Left lung (tissue), 10 donors: ENCODE results near the gene GSTM4. TPM values are rescaled to one million over a fixed set of nuclear protein-coding genes. Genes with fewer than 3 reads are reported as not detected.

Source experiments
- ATAC-seq: fragments of 200-7000 bp; cut with Tn5 transposase; one replicate; pipeline ENCODE4 v1.9.1; 2020; ENCODE audit warnings: moderate library complexity
- DNase-seq, 4 donors: peaks; one replicate each; pipeline ENCODE4 v3.0.0-alpha.2; 2013 to 2020
- H3K27ac ChIP-seq, 2 donors: fragments of 200-600 bp; sonication (generic) in 1 of 2; one replicate each; pipeline versions ENCODE4 v1.5.0 to v1.8.0; 2020 to 2021
- H3K27me3 ChIP-seq, 2 donors: fragments of 200-600 bp; sonication (generic) in 1 of 2; one replicate each; pipeline versions ENCODE4 v1.5.0 to v1.8.0; 2020 to 2021
- H3K36me3 ChIP-seq, 2 donors: fragments of 200-600 bp; sonication (generic) in 1 of 2; one replicate each; pipeline versions ENCODE4 v1.5.0 to v1.8.0; 2020 to 2021
- H3K4me1 ChIP-seq, 2 donors: fragments of 200-600 bp; one replicate each; pipeline ENCODE4 v1.8.0; 2021
- H3K4me3 ChIP-seq, 2 donors: fragments of 200-600 bp; sonication (generic) in 1 of 2; one replicate each; pipeline versions ENCODE4 v1.5.0 to v1.8.0; 2020 to 2021; ENCODE audit warnings: mild to moderate bottlenecking in 1 of 2
- H3K9me3 ChIP-seq, 2 donors: fragments of 200-600 bp; sonication (generic) in 1 of 2; one replicate each; pipeline versions ENCODE4 v1.5.0 to v1.8.0; 2020 to 2021
- intact Hi-C, 2 donors: fragments of 100-400 bp; cut with DNase I; formaldehyde crosslinking; loops; one replicate each; pipeline versions ENCODE4 v1.11.2 to v1.14.2; 2022
- polyA plus RNA-seq, 6 donors: library from polyadenylated mRNA; unstranded; fragments of 120-200 nt; gene quantifications; one replicate each; pipeline ENCODE4 v1.2.1, GENCODE V29; 2013; ENCODE audit not compliant: insufficient read length in 6 of 6
- total RNA-seq, 2 donors: library from RNA; stranded (reverse); fragmentation: NEBNext Ultra II Directional; extraction: Animal tissue kit (Norgen Biotek cat#: 25700); gene quantifications; one replicate each; pipeline ENCODE4 v1.2.1, GENCODE V29; 2021
- TF ChIP-seq, protein P1 (sequence below), 2 donors: fragments of 200-600 bp; sonication (generic) in 1 of 2; IDR thresholded peaks; one replicate each; pipeline versions ENCODE4 v1.5.0 to v1.8.0; 2021; ENCODE audit warnings: antibody characterized with exemption in 2 of 2
- donor health status: DM: no; HTN: yes; CAD: no.
- donor health status: DM: no; HTN: no; CAD: no.

Gene GSTM4
- total and polyA plus RNA-seq, 8 donors, result 20.2 to 37.2 (median 28.9) TPM

DNA sequence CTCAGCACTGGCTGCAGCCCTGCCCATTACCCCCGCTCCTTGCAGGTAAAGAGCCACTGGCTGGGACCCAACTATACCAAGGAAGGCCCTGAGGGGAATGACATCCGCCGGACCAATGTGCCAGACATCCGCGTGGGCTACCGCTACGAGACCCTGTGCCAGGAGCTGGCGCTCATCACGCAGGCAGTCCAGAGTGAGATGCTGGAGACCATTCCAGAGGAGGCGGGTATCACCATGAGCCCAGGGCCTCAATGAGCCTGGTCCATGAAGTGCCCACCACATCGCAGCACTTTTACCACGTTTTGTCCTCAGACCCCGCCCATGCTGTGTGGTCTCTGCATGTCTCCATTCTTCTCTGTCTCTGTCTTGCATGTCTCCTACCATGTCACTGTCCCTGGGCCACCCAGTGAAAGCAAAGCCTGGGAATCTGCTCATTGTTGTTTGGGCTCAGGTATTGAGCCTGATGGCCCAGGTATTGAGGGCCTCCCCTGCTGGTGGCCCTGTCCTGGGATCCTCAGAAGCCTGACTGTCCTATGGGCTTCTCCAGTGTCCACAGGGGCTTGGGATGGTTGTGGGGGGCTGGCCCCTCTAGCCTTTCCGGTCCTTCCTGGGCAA lies 24.9 kb upstream of the GSTM4 start:
- ATAC-seq, result no peak
- no peak for DNase-seq
- Histone ChIP-seq H3K4me3 (no peak overlapping the region), H3K27ac (no peak overlapping the region), H3K36me3 (peaks cover 0 to 67% of the 10 kb centered on the region in 2 donors), H3K9me3 (no peaks in the 10 kb centered on the region), H3K27me3 (no peaks in the 10 kb centered on the region), H3K4me1 (peaks cover 2 to 3% of the 10 kb centered on the region in 2 donors)
- intact Hi-C loops, result no loop called here
- TF ChIP-seq, protein P1, sequence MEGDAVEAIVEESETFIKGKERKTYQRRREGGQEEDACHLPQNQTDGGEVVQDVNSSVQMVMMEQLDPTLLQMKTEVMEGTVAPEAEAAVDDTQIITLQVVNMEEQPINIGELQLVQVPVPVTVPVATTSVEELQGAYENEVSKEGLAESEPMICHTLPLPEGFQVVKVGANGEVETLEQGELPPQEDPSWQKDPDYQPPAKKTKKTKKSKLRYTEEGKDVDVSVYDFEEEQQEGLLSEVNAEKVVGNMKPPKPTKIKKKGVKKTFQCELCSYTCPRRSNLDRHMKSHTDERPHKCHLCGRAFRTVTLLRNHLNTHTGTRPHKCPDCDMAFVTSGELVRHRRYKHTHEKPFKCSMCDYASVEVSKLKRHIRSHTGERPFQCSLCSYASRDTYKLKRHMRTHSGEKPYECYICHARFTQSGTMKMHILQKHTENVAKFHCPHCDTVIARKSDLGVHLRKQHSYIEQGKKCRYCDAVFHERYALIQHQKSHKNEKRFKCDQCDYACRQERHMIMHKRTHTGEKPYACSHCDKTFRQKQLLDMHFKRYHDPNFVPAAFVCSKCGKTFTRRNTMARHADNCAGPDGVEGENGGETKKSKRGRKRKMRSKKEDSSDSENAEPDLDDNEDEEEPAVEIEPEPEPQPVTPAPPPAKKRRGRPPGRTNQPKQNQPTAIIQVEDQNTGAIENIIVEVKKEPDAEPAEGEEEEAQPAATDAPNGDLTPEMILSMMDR (IDR thresholded peaks at IDR 0.05), result no peak

DNA sequence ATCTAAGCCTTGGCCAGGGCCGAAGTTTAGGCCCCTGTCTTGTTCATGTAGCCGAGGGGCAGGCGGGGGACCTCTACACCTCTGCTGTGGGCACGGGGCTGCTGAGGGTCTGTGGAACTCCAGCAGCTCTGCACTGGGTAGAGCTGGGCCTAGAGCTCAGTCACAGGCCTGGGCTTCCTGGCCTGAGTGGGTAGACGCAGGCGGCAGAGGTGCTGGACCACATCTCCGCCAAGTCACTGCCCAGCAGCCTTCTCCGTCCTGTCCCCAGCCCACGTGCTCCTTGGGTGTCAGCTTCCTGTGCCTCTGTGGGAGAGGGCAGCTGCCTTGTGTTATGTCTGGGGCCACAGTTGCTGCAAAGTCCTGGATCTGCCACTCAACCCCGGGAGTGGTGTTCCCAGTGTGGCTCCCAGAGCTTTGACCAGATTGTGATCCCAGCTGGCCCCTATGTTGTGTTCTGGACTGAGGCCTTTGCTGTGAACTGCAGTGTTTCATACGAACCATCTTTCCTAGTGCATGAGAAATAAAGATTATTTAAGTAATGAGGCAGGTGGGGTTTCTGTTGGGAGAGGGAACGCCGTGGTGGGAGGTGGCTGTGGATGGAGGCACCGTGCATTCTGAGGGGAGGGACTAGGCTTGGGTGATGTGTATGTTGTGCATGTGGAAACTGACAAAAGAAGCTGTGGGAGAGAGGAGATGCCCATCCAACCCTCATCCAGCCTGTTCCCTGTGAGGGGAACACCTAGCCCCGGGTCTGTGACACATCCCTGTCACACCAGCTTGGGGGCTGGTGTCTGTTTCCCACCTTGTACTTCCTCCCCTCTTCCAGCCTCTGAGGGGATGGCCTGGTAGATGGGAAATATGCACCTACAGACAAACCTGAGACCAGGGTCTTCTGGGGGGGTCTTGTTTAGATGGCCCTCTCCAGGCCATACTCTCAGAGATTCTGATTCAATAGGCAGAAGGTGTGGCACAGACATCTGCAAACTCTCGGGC lies 24.1 kb upstream of the GSTM4 start:
- no peaks in the 10 kb centered on the region for H3K27me3 ChIP-seq
- H3K4me1 ChIP-seq, result peaks cover 7 to 8% of the 10 kb centered on the region in 2 donors
- H3K4me3 ChIP-seq, result no peak overlapping the region
- TF ChIP-seq, protein P1 (IDR thresholded peaks at IDR 0.05), result no peak
- H3K36me3 ChIP-seq, result peaks cover 0 to 59% of the 10 kb centered on the region in 2 donors
- no peak overlapping the region for H3K27ac ChIP-seq
- intact Hi-C loops, result no loop called here
- DNase-seq (no peak), ATAC-seq (no peak)
- no peaks in the 10 kb centered on the region for H3K9me3 ChIP-seq

DNA sequence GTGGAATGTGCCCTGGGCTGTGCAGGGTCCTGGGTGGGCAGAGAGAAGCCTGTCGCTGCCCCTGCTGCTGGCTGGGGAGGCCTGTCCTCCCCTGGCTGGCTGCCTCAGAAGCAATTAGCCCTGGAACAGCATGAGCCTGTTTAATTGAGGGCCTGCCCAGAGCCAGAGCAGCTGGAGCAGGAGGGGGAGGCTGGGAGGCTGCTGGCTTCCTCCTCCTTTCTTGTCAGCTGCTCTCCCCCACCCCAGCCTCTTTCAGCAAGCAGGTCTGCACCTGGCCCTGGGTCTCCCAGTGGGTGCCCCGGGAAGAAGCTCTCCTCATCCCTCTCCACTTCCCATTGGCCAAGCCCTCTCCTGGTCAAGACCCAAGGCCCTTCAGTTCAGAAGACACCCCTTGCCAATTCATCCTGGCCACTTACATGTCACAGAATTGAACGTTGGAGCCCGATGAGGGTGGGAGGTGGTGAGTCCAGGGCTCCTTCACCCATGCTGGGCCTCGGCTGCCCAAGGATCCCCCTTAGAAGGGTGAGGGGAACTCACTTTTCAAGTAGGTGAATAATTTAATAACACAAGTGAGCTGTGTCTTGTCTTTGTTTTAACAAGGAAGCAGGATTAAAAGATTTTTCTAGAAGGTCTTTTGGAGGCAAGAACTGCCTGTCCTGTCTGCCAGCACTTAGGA lies 23.1 kb upstream of the GSTM4 start:
- peaks cover 0 to 49% of the 10 kb centered on the region in 2 donors for H3K36me3 ChIP-seq
- no peaks in the 10 kb centered on the region for H3K27me3 ChIP-seq
- intact Hi-C loops, result no loop called here
- H3K4me1 ChIP-seq, result peaks cover 7 to 8% of the 10 kb centered on the region in 2 donors
- no peak overlapping the region for H3K27ac ChIP-seq
- DNase-seq (peak in 2 of 4 donors; percentile 58 to 63), ATAC-seq (no peak)
- H3K9me3 ChIP-seq, result no peaks in the 10 kb centered on the region
- TF ChIP-seq, protein P1 (IDR thresholded peaks at IDR 0.05), result no peak
- no peak overlapping the region for H3K4me3 ChIP-seq

DNA sequence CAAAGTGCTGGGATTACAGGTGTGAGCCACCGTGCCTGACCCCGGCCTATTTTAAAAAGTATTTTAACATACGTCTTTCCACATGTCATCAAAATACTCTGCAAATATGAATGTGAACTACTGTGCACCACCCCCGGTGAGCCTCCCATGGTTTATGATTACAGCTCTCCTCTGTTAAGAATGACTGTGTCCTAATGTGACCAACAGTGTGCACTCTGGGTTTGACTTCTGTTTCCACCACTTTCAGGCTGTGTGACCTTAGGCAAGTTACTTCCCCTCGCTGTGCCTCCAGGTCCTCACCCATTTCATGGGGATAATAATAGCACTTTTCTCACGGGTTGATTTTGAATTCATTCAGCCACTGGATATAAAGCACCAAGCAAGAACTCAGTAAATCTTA lies 21.6 kb upstream of the GSTM4 start:
- peaks cover 7 to 8% of the 10 kb centered on the region in 2 donors for H3K4me1 ChIP-seq
- no peaks in the 10 kb centered on the region for H3K27me3 ChIP-seq
- H3K4me3 ChIP-seq, result no peak overlapping the region
- TF ChIP-seq, protein P1 (IDR thresholded peaks at IDR 0.05), result no peak
- H3K36me3 ChIP-seq, result peaks cover 0 to 34% of the 10 kb centered on the region in 2 donors
- ATAC-seq, result no peak
- no peaks in the 10 kb centered on the region for H3K9me3 ChIP-seq
- no peak for DNase-seq
- intact Hi-C loops, result no loop called here
- no peak overlapping the region for H3K27ac ChIP-seq
